Thyroid gland (tissue), 4 donors: ENCODE results near the gene CDKN2D. TPM values are rescaled to one million over a fixed set of nuclear protein-coding genes. Genes with fewer than 3 reads are reported as not detected.

ENCODE experiments used
- DNase-seq, 2 donors: peaks; one replicate each; pipeline ENCODE4 v3.0.0-alpha.2; 2019
- H3K27ac ChIP-seq, 3 donors: fragments of 200-600 bp; sonication (generic); 1 replicate in 2 of 3; 2 replicates in 1 of 3; pipeline ENCODE4 v1.5.1; 2016 to 2019; ENCODE audit warnings: mild to moderate bottlenecking in 1 of 3, moderate library complexity in 1 of 3
- H3K27me3 ChIP-seq: fragments of 200-600 bp; sonication (generic); one replicate; pipeline ENCODE4 v1.5.1; 2019
- H3K36me3 ChIP-seq, 2 donors: fragments of 200-600 bp; sonication (generic); one replicate each; pipeline ENCODE4 v1.5.1; 2016 to 2019
- H3K4me1 ChIP-seq, 2 donors: fragments of 200-600 bp; sonication (generic); one replicate each; pipeline ENCODE4 v1.5.1; 2017 to 2019
- H3K4me3 ChIP-seq, 3 donors: fragments of 200-600 bp; sonication (generic); replicated peaks in 1 of 3; 1 replicate in 2 of 3; 2 replicates in 1 of 3; pipeline ENCODE4 v1.5.1; 2016; ENCODE audit warnings: mild to moderate bottlenecking in 1 of 3
- H3K9me3 ChIP-seq: fragments of 200-600 bp; sonication (generic); one replicate; pipeline ENCODE4 v1.5.1; 2017
- POLR2A ChIP-seq, 2 donors: fragments of 450-650 bp; IDR thresholded peaks; one replicate each; pipeline ENCODE4 v1.6.1; 2017; ENCODE audit warnings: antibody characterized with exemption in 2 of 2, mild to moderate bottlenecking in 2 of 2, moderate library complexity in 1 of 2
- WGBS, 2 donors: methylation state at CpG; one replicate each; pipeline ENCODE4 v1.1.5; 2017; 5-methylcytosine and 5-hydroxymethylcytosine counted together
- intact Hi-C: fragments of 100-400 bp; cut with DNase I; formaldehyde crosslinking; loops from one replicate; pipeline ENCODE4 v1.15.1; 2023
- total RNA-seq, 4 donors: library from RNA; depleted of rRNA; stranded (reverse); fragments of >200 nt; gene quantifications; one replicate each; pipeline ENCODE4 v1.2.3, GENCODE V29; 2016
- TF ChIP-seq, protein P1 (sequence below), 6 experiments: fragments of 200-600 bp in 3 of 6; fragments of 450-650 bp in 3 of 6; sonication (generic) in 3 of 6; IDR thresholded peaks; one replicate each; pipeline ENCODE4 v1.5.1; 2016 to 2019; ENCODE audit warnings: antibody characterized with exemption in 6 of 6, mild to moderate bottlenecking in 2 of 6, inconsistent platforms in 1 of 6, moderate library complexity in 1 of 6

CDKN2D gene
- total RNA-seq, 4 donors from 2014 or later: 2.0 to 8.2 (median 3.7) TPM

DNA sequence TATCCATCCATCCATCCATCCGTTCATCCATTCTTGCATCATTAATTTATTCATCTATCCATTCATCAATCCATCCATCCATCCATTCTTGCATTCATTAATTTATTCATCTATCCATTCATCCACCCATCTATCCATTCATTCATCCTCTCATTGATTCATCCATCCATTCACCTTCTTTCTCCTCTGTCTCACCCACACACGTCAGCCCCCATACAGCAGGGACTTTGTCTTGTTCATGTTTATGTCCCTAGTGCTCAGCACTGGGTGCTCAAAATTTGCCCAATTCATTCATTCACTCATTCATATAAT, 19.0 kb upstream of the CDKN2D start:
- 88 to 95% methylated on average over 2 of the region's 2 CpGs for WGBS, 2 donors
- Histone ChIP-seq H3K4me3 (no peak overlapping the region), H3K9me3 (no peaks in the 10 kb centered on the region), H3K4me1 (peaks cover 0 to 5% of the 10 kb centered on the region in 2 donors), H3K27me3 (no peaks in the 10 kb centered on the region), H3K27ac (no peak overlapping the region), H3K36me3 (no peaks in the 10 kb centered on the region)
- intact Hi-C loops: no loop called here
- TF ChIP-seq, protein P1, sequence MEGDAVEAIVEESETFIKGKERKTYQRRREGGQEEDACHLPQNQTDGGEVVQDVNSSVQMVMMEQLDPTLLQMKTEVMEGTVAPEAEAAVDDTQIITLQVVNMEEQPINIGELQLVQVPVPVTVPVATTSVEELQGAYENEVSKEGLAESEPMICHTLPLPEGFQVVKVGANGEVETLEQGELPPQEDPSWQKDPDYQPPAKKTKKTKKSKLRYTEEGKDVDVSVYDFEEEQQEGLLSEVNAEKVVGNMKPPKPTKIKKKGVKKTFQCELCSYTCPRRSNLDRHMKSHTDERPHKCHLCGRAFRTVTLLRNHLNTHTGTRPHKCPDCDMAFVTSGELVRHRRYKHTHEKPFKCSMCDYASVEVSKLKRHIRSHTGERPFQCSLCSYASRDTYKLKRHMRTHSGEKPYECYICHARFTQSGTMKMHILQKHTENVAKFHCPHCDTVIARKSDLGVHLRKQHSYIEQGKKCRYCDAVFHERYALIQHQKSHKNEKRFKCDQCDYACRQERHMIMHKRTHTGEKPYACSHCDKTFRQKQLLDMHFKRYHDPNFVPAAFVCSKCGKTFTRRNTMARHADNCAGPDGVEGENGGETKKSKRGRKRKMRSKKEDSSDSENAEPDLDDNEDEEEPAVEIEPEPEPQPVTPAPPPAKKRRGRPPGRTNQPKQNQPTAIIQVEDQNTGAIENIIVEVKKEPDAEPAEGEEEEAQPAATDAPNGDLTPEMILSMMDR (IDR thresholded peaks at IDR 0.05): no peak
- TF ChIP-seq POLR2A (IDR thresholded peaks at IDR 0.05): no peak
- no peak for DNase-seq

DNA sequence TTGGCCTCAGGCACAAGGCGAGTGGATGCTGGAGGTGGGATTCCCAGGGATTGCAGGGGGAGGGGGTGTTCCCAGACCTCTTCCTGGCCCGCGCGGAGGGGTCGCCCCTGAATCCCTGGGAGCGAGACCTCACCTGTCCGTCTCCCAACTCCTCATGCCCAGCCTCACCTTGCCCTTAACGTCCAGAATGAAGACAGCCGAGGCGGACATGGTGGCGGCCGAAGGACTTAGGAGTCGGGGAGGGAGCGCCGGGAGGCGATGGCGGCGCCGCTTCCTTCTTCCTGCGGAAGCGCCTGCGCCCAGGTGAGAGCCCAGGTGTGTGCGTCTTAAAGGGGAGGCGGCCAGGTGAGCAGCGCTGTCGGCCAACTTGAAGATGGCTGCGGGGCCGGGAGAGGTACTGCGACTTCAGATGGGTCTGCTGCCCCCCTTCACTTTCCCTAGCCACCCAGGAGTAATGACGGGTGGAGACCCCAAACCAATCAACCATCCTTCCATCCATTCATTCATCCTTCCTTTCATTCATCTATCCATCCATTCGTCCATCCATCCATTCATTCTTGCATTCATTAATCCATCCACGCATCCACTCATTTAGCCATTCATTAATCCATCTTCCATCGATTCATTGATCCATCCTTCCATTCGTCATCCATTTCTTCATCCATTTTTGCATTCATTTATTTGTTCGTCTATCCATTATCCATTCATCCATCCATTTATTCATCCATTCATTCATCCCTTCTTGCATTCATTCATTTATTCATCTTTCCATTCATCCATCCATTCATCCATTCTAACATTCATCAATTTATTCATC, 18.5 kb upstream of the CDKN2D start, which contains the start of gene AP1M2:
AP1M2 (minus strand) TSS at position 291 of the 817 bp plus-strand sequence; CDS start at position 210, 81 bp downstream.
- TF ChIP-seq, protein P1 (IDR thresholded peaks at IDR 0.05): no peak
- no peak for TF ChIP-seq POLR2A (IDR thresholded peaks at IDR 0.05)
- Histone ChIP-seq H3K27me3 (no peaks in the 10 kb centered on the region), H3K9me3 (no peaks in the 10 kb centered on the region), H3K36me3 (no peaks in the 10 kb centered on the region), H3K4me1 (peaks cover 0 to 5% of the 10 kb centered on the region in 2 donors), H3K27ac (peak within 1 kb of the TSS in 2 of 3 donors; percentile 50 to 53), H3K4me3 (peak within 1 kb of the TSS; percentile 12 to 53 (median 50))
- WGBS, 2 donors: 22 to 27% methylated on average over 16 to 34 of the region's 35 CpGs
- intact Hi-C loops: no loop called here
- peak; percentile 60 to 61 for DNase-seq

DNA sequence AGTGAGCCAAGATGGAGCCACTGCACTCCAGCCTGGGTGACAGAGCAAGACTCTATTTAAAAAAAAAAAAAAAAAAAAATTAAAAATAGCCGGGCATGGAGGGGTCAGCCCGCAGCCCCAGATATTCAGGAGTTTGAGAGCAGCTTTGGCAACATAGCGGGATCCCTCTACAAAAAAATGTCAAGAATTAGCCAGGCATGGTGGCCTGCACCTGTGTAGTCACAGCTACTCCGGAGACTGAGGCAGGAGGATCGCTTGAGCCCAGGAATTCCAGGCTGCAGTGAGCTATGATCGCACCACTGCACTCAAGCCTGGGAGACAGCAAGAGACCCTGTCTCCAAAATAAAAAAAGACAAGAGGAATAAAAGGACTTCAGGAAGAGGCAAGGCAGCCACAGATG, 17.6 kb upstream of the CDKN2D start:
- H3K36me3 ChIP-seq: no peaks in the 10 kb centered on the region
- peak overlapping the region in 1 of 3 donors; percentile 50 for H3K4me3 ChIP-seq
- H3K9me3 ChIP-seq: no peaks in the 10 kb centered on the region
- WGBS, 2 donors: 31 to 41% methylated on average over 6 of the region's 6 CpGs
- no peak for TF ChIP-seq POLR2A (IDR thresholded peaks at IDR 0.05)
- TF ChIP-seq, protein P1 (IDR thresholded peaks at IDR 0.05): no peak
- H3K4me1 ChIP-seq: peaks cover 0 to 5% of the 10 kb centered on the region in 2 donors
- no peaks in the 10 kb centered on the region for H3K27me3 ChIP-seq
- intact Hi-C loops: no loop called here
- peak overlapping the region in 1 of 3 donors; percentile 50 for H3K27ac ChIP-seq
- no peak for DNase-seq

DNA sequence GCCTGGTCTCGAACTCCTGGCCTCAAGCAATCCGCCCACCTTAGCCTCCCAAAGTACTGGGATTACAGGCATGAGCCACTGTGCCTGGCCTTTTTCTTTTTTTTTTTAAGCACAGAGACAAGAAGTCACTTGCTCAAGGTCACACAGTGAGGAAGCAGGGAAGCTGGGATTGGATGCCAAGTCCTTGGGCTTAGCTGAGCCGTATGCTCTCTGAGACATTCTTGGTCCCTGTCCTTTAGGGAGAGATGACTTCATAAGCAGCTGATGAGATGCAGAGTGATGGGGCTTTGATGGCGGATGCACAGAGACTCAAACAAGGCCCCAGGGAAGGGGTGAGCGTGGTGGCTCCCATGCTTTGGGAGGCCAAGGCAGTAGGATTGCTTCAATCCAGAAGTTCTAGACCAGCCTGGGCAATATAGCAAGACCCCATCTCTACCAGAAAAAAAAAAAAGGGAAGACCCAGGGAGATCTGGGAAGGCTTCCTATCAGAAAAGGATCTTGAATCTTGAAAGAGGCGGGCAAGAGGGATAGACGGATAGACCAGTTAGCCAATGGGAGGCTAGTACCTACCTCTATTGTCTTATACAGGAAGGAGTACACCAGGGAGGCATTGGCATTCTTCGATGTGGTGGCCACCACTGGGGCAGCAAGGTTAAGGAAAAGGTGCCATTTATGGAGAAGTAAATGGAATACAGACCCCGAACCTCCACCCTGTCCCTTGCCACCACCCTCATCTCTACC, 14.4 kb upstream of the CDKN2D start:
- intact Hi-C loops: loop anchor here (2.0 kb wide), 1 partner anchor 62 kb away; no protein-coding TSS in a partner anchor
- Histone ChIP-seq H3K36me3 (peaks cover 0 to 3% of the 10 kb centered on the region in 2 donors), H3K4me1 (peaks cover 0 to 11% of the 10 kb centered on the region in 2 donors), H3K27ac (no peak overlapping the region), H3K27me3 (no peaks in the 10 kb centered on the region), H3K9me3 (no peaks in the 10 kb centered on the region), H3K4me3 (no peak overlapping the region)
- WGBS, 2 donors: 91 to 95% methylated on average over 9 of the region's 9 CpGs
- DNase-seq: no peak
- TF ChIP-seq, protein P1 (IDR thresholded peaks at IDR 0.05): no peak
- no peak for TF ChIP-seq POLR2A (IDR thresholded peaks at IDR 0.05)
